OCI-LY7 (cell line): ENCODE measurements around the gene SURF1.

ENCODE experiments used
- CTCF ChIP-seq: fragments of 200-600 bp; sonication (generic); conservative IDR thresholded peaks from 2 replicates; pipeline ENCODE4 v1.5.1; 2014; ENCODE audit warnings: mild to moderate bottlenecking, antibody characterized with exemption, low read length, moderate library complexity, mixed read lengths
- EZH2phosphoT487 ChIP-seq: fragments of 200-600 bp; sonication (generic); IDR thresholded peaks from 2 replicates; pipeline ENCODE4 v1.6.1; 2018; ENCODE audit warnings: low read depth, borderline replicate concordance, mild to moderate bottlenecking, mixed run types, antibody characterized with exemption, low read length, moderate library complexity, mixed read lengths

GRCh38 chr9:133331641-133332380, 24.5 kb downstream of the SURF1 start:
- TF ChIP-seq CTCF, result no peak
- TF ChIP-seq EZH2phosphoT487, result no peak
